GM18858 (cell line): ENCODE data around the gene CMC1.
"Not testable (repeated sequence)": the region's sequence is repeated elsewhere in the genome, so short reads cannot be mapped to it uniquely, and the experiment has no call there.

Experiments
- ATAC-seq: cut with Tn5 transposase; IDR thresholded peaks from one replicate; pipeline ENCODE4 v1.9.1; 2021; ENCODE audit not compliant: unreplicated experiment

CMC1 gene

DNA sequence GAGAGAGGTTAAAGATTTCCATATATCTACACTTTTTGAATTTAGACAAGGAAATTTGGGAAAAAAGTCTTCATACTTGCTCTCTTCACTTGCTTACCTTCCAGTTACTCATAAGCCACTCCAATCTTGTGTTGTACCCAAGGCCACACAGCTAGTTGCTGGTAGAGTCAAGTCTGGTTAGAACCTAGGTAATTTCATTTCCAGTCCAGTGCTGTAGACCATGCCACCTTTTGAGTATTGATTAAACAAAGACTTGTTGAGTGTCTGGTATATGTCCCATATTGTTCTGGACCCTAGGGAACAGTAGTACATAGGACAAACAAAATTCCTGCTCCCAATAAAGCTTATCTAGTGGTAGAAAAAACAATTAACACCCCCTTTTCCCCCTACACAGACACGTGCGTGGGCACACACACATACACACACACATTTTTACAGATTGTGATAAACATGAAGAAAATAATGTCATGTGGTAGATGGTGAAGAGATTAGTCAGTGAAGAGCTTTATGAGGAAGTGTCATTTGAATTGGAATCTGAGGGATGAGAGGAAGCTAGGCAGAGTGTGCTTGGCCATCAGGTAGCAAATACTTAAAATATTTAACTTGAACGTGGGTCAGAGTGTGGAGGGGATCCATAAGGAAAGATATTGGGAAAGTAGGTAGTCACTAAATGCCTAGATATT is 2.1 kb downstream of the CMC1 start:
- no peak for ATAC-seq

DNA sequence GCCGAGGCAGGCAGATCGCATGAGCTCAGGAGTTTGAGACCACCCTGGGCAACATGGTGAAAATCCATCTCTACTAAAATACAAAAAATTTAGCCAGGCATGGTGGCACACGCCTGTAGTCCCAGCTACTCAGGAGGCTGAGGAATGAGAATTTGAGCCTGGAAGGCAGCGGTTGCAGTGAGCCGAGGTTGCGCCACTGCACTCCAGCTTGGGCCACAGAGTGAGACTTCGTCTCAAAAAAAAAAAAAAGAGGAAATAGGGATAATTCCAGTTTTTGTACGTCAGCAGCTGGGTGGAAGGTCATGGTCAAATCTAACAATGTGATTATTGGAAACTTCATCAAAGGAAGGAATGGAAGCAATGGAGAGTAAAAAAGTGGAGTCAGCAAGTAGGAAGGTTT is 3.1 kb downstream of the CMC1 start:
- no peak for ATAC-seq

DNA sequence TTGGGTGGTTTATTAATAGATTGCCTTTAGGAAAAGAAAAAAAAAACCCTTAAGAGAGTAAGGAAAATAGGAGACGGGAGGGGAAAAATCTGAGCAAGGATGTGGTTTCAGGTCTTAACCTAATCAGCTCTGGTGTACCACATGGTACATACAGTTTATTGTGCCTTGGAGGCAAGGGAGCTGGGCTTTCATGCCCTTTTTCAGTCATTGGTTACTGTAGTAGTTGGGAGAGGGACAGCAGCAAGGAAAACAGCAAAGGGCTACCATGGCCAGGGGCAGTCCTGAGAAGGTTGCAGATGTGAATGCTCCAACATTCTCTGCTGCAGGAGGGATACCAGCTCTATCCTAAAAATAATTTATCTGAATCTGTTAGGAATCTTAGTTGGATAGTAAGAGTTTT is 5.9 kb downstream of the CMC1 start:
- no peak for ATAC-seq

DNA sequence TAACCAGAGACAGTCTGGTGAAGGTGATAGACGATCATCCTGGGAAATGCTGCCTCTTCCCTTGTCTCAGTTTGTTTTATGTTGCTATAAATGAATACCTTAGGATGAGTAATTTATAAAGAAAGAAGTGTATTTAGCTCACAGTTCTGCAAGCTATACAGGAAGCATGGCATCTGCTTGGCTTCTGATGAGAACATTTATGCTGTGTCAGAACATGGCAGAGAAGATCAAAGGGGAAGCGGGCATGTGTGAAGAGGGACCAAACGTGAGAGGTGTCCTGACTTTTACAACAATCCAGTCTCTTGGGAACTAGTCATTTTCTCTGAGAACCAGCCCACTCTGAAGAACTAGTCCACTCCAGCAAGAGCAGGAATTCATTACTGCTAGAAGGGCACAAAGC is 9.6 kb downstream of the CMC1 start:
- no peak for ATAC-seq

DNA sequence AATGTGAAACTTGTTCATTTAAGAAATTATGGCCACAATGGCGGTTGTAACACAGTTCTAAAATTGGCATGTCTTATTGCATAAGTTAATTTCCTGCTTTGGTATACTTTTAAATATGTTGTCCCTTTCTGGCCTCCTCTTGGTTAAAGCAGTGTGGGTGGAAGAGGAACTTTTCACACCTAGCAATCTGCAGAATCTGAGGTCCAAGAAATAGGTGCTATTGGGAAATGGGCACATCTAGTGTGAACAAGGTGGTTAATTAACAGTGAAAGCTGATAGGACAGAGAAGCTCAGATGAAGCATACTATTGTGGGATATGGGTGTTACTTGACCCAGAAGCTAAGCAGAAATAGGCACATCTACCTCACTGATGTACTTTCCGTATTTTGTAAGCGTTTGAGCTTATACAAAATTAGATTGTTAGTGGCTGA is 10.6 kb downstream of the CMC1 start:
- ATAC-seq = no peak

DNA sequence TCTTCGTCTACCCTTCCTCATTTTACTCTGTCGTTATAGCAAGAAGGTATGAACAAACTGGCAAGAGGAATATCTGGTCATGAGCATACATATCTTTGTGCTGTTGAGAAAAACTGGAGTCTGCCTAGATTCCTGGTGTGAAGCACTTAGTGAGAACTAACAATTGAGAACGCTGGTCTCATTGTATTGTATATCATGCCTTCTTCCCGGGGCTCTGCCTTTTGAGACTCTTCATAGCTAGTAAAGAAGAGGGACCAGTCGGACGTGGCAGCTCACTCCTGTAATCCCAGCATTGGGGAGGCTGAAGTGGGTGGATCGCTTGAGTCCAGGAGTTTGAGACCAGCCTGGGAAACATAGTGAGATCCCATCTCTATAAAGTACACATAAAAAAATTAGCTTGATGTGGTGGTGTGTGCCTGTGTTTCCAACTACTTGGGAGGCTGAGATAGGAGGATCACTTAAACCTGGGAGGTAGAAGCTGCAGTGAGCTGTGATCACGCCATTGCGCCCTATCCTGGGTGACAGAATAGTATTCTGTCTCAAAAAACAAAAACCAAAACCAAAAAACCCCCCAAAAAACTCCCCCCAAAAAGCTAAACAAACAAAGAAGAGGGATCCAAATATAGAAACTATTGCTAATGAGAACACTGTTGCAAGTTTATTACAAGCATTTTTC is 11.8 kb downstream of the CMC1 start:
- no peak for ATAC-seq

DNA sequence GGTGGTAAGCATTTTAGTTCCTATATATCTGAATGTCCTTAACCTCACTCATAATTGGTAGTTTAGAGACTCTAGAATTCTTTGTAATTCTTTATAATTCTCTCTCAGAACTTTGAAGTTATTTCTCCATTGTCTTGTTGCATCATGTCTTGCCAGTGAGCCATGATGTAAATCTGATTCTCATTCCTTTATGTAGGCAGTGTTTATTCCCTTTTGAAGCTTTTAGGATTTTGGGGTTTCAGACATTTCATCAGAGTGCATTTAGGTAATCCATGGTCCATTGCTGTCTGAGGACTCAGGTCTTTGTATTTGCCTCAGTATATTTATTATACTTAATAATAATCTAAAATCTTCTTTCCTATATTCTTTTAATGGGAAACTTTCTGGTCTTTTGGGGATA is 20.6 kb downstream of the CMC1 start:
- no peak for ATAC-seq

DNA sequence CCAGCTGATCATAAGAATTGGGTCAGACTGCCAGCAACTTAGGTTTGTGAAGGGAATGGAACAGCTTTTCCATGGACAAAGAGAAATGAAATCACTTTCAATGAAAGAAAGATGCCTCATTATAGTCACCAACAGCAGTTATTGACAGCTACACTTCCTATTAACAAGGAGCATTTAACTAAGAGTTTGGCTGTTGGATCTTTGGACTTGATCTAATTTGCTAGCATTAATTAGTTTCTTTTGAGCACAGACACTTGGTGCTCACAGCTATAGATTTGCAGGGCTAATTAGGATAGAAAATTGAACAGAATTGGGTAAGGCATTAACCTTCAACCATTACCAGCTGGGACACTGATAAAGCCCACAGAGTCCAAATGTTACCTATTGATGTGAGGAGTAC is 24.2 kb downstream of the CMC1 start:
- no peak for ATAC-seq

DNA sequence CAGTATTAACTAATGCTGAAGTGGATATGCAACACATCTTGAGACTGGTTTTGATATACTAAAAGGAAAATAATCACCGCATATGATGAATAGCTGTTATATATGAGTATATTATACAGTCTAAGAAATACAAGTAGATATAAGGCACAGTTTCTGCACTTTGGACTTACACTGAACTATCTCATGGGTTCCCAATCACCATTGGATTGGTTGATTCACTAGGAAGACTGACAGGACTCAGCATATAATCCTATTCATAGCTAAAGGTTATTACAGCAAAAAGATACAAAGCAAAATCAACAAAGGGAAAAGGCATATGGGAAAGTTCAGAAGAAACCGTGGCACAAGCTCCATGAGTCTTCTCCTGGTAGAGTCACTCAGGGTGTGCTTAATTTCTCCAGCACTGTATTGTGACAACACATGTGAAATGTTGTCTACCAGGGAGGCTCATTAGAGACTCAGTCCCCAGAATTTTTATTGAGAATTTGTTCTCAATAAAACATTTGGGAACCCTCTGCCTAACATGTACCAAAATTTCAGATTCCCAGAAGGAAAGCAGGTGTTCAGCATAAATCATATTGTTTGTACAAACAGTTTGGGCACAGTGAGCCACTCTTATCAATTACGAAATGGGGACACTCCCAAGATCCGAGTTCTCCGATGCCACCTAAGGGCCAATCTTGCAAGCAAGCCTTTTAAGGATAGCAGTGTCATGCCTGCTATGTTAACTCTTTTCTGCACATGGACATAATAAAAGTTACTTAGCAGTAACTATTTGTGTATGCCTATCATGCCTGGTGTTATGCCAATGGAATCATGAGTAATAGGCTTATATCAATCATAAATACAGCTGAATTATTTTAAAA is 26.8 kb downstream of the CMC1 start:
- no peak for ATAC-seq

DNA sequence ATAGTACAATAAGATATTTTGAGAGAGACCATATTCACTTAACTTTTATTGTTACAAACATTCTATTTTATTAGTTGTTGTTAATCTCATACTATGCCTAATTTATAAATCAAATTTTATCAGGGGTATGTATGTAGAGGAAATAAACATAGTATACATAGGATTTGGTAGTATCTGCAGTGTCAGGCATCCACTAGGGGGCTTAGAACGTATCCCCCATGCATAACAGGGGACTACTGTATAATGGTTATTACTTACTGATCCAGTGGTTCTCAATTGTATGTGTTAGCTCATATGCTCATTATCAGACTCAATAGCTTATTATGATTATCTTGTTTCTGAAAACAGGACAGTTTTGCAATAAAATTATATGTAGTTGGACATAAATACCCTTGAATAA is 27.6 kb downstream of the CMC1 start:
- no peak for ATAC-seq

DNA sequence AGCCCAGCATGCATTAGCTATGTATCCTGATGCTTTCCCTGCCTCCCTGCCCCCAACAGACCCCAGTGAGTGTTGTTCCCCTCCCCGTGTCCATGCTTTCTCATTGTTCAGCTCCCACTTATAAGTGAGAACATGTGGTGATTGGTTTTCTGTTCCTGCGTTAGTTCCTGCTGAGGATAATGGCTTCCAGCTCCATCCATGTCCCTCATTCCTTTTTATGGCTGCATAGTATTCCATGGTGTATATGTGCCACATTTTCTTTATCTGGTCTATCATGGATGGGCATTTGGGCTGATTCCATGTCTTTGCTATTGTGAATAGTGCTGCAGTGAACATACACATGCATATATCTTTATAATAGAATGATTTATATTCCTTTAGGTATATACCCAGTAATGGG is 28.5 kb downstream of the CMC1 start:
- not testable (repeated sequence) for ATAC-seq

DNA sequence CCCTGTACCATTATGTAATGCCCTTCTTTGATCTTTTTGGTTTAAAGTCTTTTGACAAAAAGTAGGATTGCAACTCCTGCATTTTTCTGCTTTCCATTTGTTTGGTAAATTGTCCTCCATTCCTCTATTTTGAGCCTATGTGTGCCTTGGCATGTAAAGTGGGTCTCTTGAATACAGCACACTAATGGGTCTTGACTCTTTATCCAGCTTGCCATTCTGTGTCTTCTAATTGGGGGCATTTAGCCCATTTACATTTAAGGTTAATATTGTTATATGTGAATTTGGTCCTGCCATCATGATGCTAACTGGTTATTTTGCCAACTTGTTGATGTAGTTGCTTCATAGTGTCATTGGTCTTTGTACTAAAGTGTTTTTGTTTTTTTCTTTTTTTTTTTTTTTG is 32.4 kb downstream of the CMC1 start:
- ATAC-seq = no peak

DNA sequence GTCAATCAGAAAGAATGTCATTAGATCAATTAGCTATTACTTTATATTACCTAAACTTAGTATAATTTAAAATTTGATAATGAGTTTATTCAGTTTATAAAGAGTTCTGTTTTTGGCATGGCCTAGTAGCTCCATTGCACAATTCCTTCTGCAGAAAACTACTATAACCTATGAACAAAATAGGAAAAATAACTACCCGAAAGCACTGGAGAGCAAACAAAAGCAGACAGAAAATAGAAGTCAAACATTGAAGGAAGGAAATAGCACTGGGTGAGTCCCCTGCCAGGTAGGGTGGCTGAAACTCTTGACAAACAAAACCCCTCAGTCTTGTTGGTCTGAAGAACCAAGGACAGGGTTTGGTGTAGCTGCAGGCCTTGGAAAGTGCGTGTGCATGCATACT is 37.5 kb downstream of the CMC1 start:
- no peak for ATAC-seq

DNA sequence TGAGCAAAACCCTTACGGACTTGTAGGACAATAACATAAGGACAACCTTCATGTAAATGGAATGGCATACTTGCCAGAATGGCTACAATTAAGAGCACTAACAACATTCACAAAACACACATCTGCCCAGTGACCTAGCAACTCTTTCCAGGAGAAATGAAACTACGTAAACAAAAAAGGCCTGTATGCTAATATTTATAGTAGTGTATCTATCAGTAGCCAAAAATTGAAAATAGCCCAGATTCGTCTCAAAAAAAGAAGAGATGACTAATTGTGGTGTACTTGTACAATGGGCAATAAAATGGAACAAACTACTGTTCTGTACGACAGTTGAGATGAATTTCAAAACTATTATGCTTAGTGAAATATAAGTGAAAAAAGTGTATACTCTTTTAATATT is 38.4 kb downstream of the CMC1 start:
- ATAC-seq = no peak

DNA sequence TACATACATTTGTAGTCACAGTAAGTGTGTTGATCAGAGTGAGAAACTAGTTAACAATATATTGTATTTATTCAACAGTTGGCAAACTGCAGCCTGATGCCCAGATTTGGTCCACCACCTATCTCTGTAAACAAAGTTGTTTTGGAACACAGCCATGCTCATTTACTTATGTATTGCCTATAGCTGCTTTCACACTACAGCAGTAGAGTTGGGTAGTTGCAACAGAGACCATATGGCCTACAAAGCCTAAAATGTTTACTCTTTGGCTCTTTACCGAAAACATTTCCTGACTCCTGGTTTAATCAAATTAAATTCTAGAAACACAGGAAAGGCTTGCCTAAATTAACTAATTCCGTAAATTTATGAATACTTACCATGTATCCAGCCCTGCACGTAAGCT is 39.4 kb downstream of the CMC1 start:
- no peak for ATAC-seq

DNA sequence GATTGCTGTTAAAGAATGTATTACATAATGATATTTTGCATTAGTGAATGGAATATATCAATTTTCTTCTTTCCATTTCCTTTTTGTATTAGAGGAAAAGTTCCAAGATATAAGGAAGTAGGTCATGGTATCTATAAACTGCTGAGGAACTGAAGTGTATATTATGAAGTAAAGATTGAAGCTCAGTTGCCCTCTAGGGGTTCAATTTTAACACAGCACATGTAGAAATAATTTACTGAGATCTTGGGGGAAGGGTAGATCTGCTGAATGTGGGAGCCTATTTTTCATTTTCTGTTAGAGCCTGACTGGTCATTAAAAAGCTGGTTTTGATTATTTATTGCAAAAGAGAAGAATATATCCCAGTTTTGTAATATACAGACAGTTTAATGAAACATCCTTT is 45.2 kb downstream of the CMC1 start:
- ATAC-seq = peak; percentile 85

DNA sequence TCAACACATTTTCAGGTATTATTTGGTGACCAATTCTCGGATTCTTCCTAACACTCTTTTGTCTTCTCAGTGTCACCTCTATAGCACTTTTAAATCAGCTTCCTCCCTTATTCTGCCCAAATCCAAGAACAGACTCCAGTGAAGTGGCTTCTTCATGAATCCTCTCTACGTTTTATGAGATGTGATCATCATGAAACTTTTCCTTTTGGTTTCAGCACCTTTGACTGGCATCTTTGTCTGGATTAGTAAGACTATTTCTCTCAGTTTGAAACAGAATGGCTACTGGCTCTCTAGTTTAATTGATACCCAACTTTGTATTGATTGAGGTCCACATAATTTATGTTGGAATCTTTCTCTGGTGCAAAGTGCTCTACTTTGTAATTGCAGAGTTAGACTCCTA is 45.6 kb downstream of the CMC1 start:
- no peak for ATAC-seq

DNA sequence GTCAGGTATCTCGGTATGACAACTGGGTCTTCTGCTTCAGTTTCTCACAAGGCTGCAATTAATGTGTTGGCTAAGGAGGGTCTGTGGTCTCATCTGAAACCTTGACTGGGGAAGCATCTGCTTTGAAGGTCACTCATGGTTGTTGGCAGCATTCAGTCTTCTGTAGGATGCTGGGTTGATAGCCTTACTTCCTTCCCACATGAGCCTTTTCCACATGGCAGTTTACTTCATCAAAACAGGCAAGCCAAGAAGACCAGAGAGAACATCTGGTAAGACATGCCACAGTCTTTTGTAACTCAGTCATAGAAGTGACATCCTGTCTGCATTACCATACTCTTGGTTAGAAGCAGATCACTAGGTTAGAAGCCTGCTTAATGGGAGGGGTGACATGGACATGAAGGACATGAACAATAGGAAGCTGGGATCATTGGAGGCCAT is 49.5 kb downstream of the CMC1 start:
- no peak for ATAC-seq

DNA sequence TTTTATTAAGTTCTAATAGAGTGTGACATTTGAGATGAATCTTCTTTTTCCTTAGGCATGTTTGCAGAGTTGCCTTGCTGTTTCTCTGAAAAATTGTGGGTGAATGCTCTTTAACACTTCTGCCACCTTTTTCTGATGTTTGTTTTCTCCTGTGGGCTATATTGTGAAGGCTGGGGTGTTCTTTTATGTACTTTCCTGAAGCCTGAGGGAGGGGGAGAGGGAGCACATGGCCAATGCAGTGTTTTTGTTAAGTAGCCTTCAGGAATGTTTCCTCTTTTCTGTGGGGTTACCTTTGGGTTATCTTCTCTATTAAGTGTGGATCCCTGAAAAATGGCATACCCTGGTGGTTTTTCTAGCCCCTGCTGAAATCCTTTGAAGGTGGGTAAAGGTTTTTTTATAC is 50.2 kb downstream of the CMC1 start:
- ATAC-seq = no peak

DNA sequence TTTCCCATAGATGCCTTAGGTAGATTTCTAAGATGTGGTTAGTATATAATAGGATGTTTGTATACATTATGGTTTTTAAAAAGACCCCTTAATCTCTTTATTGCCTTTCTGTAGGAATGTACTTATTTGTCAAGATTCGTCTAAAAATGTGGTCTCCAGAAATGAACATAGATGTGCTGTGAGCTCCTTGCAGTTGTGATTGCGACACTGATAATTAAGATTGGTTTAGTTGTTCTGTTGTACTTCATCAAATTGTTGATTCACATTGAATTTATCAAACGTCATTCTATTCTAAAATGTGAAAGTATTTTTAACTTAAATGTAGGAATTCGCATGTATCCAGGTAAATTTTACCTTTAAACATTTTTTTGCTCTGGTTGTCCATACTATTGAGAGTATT is 51.2 kb downstream of the CMC1 start:
- ATAC-seq = no peak

DNA sequence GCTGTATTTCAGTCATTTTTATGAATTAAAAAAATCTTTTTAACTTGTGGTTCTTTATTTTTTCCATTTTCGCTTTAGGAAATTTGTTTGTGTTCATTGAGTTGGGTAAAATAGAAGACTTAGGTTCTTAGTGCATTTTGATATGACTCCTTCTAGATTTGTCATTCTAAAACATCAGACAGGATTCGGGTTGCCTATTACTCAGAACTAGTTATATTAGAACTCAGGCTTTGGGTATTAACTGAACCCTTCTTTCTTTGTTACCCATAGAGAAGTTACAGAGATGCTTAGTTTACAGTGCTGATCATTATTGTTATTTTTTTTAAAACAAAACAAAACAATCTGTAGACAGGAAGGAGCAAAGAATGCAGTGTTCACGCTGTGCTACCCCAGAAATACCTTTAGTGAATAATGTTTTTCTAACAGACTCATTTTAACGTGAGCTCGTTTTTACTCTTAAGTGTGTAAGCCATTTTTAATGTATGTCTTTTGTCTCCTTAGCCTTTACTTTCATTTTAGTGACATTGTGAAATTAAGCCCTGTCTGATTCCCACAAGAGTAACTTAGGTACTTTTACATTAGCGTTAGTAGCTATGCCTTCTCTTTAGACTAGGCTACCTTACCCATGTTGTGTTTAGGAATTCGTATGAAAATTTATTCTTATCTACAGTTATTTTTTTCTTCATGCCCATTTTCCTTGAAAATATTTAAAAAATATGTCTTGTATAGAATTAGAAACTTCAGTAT is 53.4 kb downstream of the CMC1 start:
- ATAC-seq = no peak
